Suprapubic skin (tissue), 4 donors: ENCODE measurements around the gene COLEC11.

ENCODE experiments used
- POLR2A ChIP-seq, 2 donors: fragments of 450-650 bp; IDR thresholded peaks; one replicate each; pipeline ENCODE4 v1.6.1; 2017; ENCODE audit warnings: antibody characterized with exemption in 2 of 2, mild to moderate bottlenecking in 2 of 2, moderate library complexity in 2 of 2
- POLR2AphosphoS5 ChIP-seq, 3 donors: sonication (generic); formaldehyde crosslinking; IDR thresholded peaks; one replicate each; pipeline ENCODE4 v1.6.1; 2017; ENCODE audit warnings: antibody characterized with exemption in 3 of 3
- TF ChIP-seq, protein P1 (sequence below), 2 donors: fragments of 200-600 bp in 1 of 2; fragments of 450-650 bp in 1 of 2; sonication (generic) in 1 of 2; IDR thresholded peaks; one replicate each; pipeline ENCODE4 v1.5.1; 2016 to 2019; ENCODE audit warnings: antibody characterized with exemption in 2 of 2, mild to moderate bottlenecking in 1 of 2, moderate library complexity in 1 of 2

DNA sequence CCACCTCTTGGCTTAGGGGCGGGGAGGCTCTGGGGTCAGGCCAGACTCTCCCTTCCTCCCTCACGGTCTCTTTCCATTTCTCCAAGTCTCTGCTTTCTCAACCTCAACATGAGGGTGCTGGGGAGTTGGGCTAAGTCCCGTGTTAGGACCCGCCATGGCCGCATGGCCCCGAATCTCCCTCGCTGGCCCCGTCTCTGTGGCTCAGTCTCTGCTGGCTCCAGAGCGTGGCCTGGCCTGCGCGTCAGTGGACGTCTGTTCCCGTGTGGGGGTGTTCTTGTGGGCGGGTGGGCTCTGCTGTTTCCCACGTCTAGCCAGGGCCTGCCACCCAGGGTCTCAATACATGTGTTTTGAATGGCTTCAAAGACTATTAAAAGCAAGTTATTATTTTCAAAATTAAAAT lies 75.5 kb downstream of the COLEC11 start:
- TF ChIP-seq, protein P1, sequence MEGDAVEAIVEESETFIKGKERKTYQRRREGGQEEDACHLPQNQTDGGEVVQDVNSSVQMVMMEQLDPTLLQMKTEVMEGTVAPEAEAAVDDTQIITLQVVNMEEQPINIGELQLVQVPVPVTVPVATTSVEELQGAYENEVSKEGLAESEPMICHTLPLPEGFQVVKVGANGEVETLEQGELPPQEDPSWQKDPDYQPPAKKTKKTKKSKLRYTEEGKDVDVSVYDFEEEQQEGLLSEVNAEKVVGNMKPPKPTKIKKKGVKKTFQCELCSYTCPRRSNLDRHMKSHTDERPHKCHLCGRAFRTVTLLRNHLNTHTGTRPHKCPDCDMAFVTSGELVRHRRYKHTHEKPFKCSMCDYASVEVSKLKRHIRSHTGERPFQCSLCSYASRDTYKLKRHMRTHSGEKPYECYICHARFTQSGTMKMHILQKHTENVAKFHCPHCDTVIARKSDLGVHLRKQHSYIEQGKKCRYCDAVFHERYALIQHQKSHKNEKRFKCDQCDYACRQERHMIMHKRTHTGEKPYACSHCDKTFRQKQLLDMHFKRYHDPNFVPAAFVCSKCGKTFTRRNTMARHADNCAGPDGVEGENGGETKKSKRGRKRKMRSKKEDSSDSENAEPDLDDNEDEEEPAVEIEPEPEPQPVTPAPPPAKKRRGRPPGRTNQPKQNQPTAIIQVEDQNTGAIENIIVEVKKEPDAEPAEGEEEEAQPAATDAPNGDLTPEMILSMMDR (IDR thresholded peaks at IDR 0.05), result no peak
- TF ChIP-seq POLR2AphosphoS5 (IDR thresholded peaks at IDR 0.05) (no peak), POLR2A (IDR thresholded peaks at IDR 0.05) (no peak)
